Activated CD8-positive, alpha-beta memory T cell treated with anti-CD3 and anti-CD28 coated beads for 4 hours (primary cell): Measurements from ENCODE around the gene PPM1E.
"Not testable (repeated sequence)": the region's sequence is repeated elsewhere in the genome, so short reads cannot be mapped to it uniquely, and the experiment has no call there.

Experiments used
- DNase-seq, 2 donors: peaks; one replicate each; pipeline ENCODE4 v3.0.0-alpha.2; 2020; ENCODE audit warnings: low read depth in 2 of 2

Gene PPM1E

GRCh38 chr17:58755577-58756245 is at the start of gene PPM1E:
PPM1E (plus strand) TSS chr17:58755854.
- peak in 1 of 2 donors; percentile 6 for DNase-seq

- no peak for DNase-seq
Observed at GRCh38 chr17:58706351-58707140, 49.1 kb upstream of the PPM1E start.

GRCh38 chr17:58710948-58711552 is 44.6 kb upstream of the PPM1E start:
- peak in 1 of 2 donors; percentile 4 for DNase-seq

- DNase-seq: no peak
Observed at GRCh38 chr17:58722274-58722673, 33.4 kb upstream of the PPM1E start.

GRCh38 chr17:58722696-58723095 is 33.0 kb upstream of the PPM1E start:
- no peak for DNase-seq

GRCh38 chr17:58728798-58729197 is 26.9 kb upstream of the PPM1E start:
- DNase-seq: no peak

- DNase-seq: no peak
Observed at GRCh38 chr17:58730937-58731336, 24.7 kb upstream of the PPM1E start.

GRCh38 chr17:58734040-58734439 is 21.6 kb upstream of the PPM1E start:
- no peak for DNase-seq

GRCh38 chr17:58734811-58735210 is 20.8 kb upstream of the PPM1E start:
- DNase-seq: no peak

GRCh38 chr17:58741121-58741625 is 14.5 kb upstream of the PPM1E start:
- no peak for DNase-seq

GRCh38 chr17:58747674-58748073 is 8.0 kb upstream of the PPM1E start:
- no peak for DNase-seq

- not testable (repeated sequence) for DNase-seq
Observed at GRCh38 chr17:58749627-58750026, 6.0 kb upstream of the PPM1E start.

GRCh38 chr17:58753026-58753425 is 2.6 kb upstream of the PPM1E start:
- DNase-seq: no peak

GRCh38 chr17:58755269-58755576 is 431 bp upstream of the PPM1E start:
- DNase-seq: no peak

GRCh38 chr17:58756246-58757161 is 850 bp downstream of the PPM1E start:
- DNase-seq: no peak

- no peak for DNase-seq
Observed at GRCh38 chr17:58757162-58757613, 1.5 kb downstream of the PPM1E start.

- no peak for DNase-seq
Observed at GRCh38 chr17:58758890-58759289, 3.2 kb downstream of the PPM1E start.

GRCh38 chr17:58759522-58759921 is 3.9 kb downstream of the PPM1E start:
- DNase-seq: no peak

GRCh38 chr17:58760248-58760647 is 4.6 kb downstream of the PPM1E start:
- DNase-seq: no peak

GRCh38 chr17:58763263-58763662 is 7.6 kb downstream of the PPM1E start:
- DNase-seq: no peak

- DNase-seq: no peak
Observed at GRCh38 chr17:58764373-58764772, 8.7 kb downstream of the PPM1E start.

- DNase-seq: not testable (repeated sequence)
Observed at GRCh38 chr17:58778482-58778881, 22.8 kb downstream of the PPM1E start.
